HG02973 (cell line): ENCODE data around the gene NRIP1.

Source experiments
- ATAC-seq: cut with Tn5 transposase; IDR thresholded peaks from one replicate; pipeline ENCODE4 v1.9.1; 2021; ENCODE audit warnings: moderate library complexity; ENCODE audit not compliant: unreplicated experiment

NRIP1 gene, protein sequence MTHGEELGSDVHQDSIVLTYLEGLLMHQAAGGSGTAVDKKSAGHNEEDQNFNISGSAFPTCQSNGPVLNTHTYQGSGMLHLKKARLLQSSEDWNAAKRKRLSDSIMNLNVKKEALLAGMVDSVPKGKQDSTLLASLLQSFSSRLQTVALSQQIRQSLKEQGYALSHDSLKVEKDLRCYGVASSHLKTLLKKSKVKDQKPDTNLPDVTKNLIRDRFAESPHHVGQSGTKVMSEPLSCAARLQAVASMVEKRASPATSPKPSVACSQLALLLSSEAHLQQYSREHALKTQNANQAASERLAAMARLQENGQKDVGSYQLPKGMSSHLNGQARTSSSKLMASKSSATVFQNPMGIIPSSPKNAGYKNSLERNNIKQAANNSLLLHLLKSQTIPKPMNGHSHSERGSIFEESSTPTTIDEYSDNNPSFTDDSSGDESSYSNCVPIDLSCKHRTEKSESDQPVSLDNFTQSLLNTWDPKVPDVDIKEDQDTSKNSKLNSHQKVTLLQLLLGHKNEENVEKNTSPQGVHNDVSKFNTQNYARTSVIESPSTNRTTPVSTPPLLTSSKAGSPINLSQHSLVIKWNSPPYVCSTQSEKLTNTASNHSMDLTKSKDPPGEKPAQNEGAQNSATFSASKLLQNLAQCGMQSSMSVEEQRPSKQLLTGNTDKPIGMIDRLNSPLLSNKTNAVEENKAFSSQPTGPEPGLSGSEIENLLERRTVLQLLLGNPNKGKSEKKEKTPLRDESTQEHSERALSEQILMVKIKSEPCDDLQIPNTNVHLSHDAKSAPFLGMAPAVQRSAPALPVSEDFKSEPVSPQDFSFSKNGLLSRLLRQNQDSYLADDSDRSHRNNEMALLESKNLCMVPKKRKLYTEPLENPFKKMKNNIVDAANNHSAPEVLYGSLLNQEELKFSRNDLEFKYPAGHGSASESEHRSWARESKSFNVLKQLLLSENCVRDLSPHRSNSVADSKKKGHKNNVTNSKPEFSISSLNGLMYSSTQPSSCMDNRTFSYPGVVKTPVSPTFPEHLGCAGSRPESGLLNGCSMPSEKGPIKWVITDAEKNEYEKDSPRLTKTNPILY (N-terminal part only)

DNA sequence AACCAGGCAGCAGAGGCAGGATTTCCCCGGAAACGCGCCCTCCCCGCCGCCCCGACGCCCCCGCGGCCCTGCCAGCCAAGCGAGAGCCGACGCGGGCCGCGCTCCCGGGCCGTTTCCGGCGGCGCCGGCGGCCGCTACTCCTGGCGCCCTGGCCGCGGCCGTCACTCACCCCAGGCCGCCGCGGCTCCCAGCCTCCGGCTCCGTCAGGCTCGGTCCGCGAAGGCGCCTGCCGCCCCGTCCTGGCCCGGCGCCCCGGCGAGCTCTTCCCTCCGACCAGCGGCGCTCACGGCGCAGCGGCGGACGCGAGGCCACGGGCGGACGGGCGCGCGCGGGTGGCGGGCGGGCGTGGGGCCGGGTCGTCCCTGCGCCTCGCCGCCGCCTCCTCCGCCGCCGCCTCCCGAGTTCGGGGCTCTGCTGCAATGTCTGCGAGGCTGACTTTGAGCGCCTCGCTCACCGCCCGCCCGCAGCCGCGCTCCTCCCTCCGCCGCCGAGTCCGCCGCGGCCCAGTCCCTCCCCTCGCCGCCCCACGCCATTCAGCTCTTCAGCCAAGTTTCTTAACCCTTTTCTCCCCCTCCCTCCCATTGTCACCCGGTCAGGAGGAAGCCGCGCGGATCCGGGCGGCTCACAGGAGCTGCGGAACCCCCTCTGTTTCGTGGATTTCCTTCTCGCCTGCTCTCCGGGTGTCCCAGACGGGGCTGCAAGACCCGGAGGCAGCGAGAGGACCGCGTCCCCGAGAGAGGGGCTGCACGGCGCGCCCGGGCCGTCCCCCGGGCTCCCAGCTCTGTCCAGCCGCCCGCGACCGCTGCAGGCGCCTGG is at the start of gene NRIP1:
TSS of gene NRIP1 (minus strand) at position 425 of the 816 bp plus-strand sequence. CDS start 96,808 bp downstream, outside the sequence.
- peak; percentile 74 for ATAC-seq

DNA sequence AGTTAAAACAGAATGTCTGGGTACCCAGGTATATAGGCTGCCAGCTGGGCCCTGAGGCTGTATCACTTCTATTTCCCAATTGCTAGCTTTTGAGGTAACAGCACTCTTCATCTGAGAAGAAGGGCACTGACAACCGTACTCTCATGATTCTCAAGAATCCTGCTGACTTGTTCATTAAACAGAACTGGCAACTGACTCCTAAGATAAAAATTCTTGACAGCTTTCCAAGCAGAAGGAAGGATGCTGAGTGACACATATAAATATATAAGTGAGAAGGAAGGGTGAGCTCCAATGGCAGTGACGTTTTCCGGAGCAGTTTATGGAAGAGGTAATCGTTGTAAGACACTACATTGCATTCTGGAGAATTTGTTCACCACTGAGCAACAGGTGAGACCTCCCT is 48.1 kb upstream of the NRIP1 start:
- ATAC-seq: no peak

GRCh38 chr21:15108801-15109200 is 44.0 kb upstream of the NRIP1 start:
- no peak for ATAC-seq

- no peak for ATAC-seq
Measured at GRCh38 chr21:15104470-15104869, 39.7 kb upstream of the NRIP1 start.

GRCh38 chr21:15098908-15099307 is 34.1 kb upstream of the NRIP1 start:
- no peak for ATAC-seq

GRCh38 chr21:15098181-15098580 is 33.4 kb upstream of the NRIP1 start:
- no peak for ATAC-seq

DNA sequence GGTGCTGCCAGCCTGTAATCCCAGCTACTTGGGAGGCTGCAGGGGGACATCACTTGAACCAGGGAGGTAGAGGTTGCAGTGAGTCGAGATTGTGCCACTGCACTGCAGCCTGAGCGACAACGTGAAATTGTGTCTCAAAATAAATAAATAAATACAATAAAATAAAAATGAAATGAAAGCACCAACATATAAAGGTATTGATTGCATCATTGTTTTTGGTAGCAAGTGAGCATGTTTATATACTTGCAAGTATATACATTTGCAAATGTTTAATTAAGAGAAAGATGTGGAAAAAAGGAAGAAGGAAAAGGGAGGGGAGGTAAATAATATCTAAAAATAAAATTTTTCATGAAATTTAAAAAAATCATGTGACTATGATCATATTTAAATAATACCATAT is 32.8 kb upstream of the NRIP1 start:
- no peak for ATAC-seq

DNA sequence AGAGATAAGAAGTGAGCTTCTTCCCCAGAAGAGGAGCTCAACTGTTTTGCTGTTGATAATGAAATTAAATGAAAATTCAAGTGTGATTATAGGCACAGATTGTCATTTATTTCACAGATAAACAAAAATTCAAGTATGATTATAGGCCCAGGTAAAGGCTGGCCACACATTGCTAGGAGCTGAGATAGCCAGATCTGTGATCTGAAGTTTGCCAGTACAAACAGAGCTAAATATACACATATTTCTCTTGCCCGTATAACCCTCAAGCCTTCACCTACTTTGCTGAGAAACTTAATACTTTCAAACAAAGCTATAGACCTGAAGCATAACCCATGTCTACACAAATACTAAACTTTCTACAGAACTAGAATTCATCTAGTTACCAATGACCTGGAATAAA is 31.3 kb upstream of the NRIP1 start:
- no peak for ATAC-seq

DNA sequence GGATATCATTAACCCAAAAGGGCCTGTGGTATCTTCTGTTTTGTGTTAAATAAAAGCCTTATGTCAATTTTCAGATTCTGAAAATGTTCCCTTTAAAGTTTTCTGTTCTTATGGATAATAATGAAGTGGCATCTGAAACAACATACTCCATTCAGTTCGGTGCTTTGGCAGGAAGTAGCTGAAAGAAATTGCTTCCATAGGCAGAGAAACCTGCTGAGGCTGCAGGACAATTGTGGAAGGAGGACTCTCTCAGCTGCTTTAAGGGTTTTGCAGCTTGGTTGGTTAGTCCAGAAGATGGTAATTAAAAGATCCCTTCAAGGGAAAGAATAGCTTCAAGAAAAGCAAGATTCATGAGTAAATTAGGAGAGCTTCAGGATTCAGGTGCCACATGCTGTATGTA is 30.5 kb upstream of the NRIP1 start:
- no peak for ATAC-seq

- no peak for ATAC-seq
Measured at GRCh38 chr21:15094706-15095105, 29.9 kb upstream of the NRIP1 start.

GRCh38 chr21:15093216-15093615 is 28.4 kb upstream of the NRIP1 start:
- no peak for ATAC-seq

DNA sequence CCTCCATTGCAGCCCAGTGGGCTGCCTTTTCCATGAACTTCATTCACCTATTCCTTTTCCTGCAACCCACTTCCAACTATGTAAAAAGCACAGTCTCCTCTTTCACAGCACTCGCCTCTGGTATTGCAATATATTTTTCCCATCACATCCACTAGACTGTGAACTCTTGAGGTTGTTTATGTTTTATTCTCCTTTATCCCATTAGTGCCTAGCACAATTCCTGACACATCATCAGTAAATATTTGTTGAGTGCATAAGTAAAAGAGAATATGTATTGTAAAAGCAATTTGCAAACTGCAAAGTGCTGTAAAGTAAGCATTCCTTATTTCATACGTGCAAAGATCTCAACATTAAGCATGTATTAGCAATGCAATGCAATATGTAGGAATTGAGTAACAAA is 27.9 kb upstream of the NRIP1 start:
- ATAC-seq: no peak

- ATAC-seq: no peak
Measured at GRCh38 chr21:15090390-15090789, 25.6 kb upstream of the NRIP1 start.

- no peak for ATAC-seq
Measured at GRCh38 chr21:15088488-15088887, 23.7 kb upstream of the NRIP1 start.

GRCh38 chr21:15084668-15085067 is 19.9 kb upstream of the NRIP1 start:
- no peak for ATAC-seq

DNA sequence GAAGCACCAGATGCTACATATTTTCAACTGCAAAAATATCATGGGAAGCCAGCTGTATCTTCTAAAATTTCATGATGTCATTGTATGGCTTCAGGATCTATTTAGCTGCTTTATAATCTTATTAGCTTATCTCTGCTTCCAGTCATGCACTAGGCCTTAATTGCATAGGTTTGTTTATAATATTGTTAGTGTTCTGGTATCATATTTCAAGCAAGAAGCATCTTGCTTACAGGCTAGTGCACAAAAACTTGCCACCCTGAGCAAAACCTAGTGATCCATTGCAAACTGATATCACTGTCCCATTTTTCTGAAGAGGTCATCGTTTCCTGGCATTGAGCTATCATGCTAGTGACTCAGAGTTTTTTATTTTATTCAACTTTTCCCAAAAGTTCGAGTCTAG is 15.7 kb upstream of the NRIP1 start:
- ATAC-seq: no peak

DNA sequence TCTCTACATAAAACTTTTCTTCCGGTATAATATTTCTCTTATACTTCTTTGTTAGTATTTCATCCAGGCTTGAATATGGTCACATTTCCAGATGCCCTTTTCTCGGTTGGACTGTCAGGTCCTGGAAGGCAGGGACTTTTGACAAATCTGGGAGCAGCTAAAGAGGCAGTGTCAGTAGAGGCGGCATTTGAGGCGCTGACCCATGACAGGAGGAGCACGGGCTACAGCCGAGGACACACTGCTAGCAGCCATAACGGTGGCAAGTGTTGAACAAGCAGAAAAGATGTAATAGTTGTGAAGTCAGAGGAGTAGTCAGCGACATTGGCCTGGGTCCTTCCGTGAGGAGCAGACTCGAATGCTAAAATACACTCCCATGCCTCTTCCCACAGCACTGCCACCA is 14.5 kb upstream of the NRIP1 start:
- no peak for ATAC-seq

DNA sequence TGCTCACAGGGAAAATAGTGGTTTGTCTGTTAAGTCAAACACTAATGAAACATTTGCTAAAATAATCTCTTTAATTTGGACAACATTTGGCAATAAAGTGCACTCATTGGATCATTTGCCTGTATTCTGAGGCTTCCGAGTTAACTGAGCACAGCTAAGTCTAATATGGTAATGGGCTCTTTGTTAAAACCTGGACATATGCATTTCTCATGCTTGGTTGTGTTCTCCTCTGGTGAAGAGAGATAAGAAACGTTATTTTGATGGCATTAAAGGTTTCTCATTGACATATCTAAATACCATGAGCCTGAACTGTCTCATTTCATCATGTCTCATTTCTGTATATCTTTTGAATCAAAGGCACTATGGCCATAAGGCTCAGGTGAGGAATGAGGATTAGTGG is 13.4 kb upstream of the NRIP1 start:
- no peak for ATAC-seq

- no peak for ATAC-seq
Measured at GRCh38 chr21:15077529-15078145, 12.8 kb upstream of the NRIP1 start.

DNA sequence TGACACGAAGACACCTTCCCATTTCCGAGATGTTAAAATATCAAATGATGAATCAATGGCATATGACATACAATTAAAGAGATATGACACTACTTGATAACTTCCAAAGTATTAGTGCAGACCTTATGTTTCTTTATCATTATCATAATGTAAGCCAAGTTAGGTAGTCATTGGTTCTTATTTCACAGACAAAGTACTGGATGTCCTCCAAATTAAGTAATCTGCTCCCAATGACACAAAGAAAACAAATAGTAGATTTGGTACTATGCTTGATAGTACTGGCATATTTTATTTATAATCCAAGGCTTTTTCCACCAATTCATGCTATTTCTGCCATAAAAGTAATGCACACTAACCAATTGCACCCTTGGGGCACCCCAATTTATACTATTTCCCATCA is 11.9 kb upstream of the NRIP1 start:
- no peak for ATAC-seq
